Naive thymus-derived CD4-positive, alpha-beta T cell (primary cell): ENCODE data around the gene C19orf44. TPM values are rescaled to one million over a fixed set of nuclear protein-coding genes. Genes with fewer than 3 reads are reported as not detected.
"Not testable (repeated sequence)": the region's sequence is repeated elsewhere in the genome, so short reads cannot be mapped to it uniquely, and the experiment has no call there.

Experiments
- ATAC-seq: fragments of 150-1000 bp; cut with Tn5 transposase; 2 replicates; pipeline ENCODE4 v1.10.0; 2021; ENCODE audit warnings: mild to moderate bottlenecking, moderate library complexity
- CTCF ChIA-PET: fragments of 350-600 bp; sonication (Branson Sonifier 250); formaldehyde crosslinking; loops from one replicate; lab custom pipeline; 2021; ENCODE audit warnings: antibody characterized with exemption; lab: Charles Lee
- POLR2A ChIA-PET: fragments of 350-600 bp; sonication (Branson Sonifier 250); formaldehyde crosslinking; loops from one replicate; lab custom pipeline; 2021; ENCODE audit warnings: antibody characterized with exemption, inconsistent platforms; lab: Charles Lee
- DNase-seq, 9 donors: peaks; one replicate each; pipeline versions ENCODE4 v3.0.0 to v3.0.0-alpha.2; 2020 to 2022; ENCODE audit warnings: mixed read lengths in 1 of 9
- H3K27ac ChIP-seq: one replicate; pipeline ENCODE4 v1.7.0; 2013; ENCODE audit warnings: mild to moderate bottlenecking, low read depth, low read length, moderate library complexity
- H3K27me3 ChIP-seq, 2 donors: one replicate each; pipeline ENCODE4 v1.7.0; 2013; ENCODE audit warnings: low read length in 2 of 2, mild to moderate bottlenecking in 2 of 2, moderate library complexity in 2 of 2; ENCODE audit not compliant: control insufficient read depth in 2 of 2, insufficient read depth in 2 of 2
- H3K36me3 ChIP-seq, 3 experiments: 1 replicate in 2 of 3; 2 replicates in 1 of 3; pipeline ENCODE4 v1.7.0; 2013; ENCODE audit warnings: low read length in 3 of 3, mild to moderate bottlenecking in 3 of 3, moderate library complexity in 1 of 3; ENCODE audit not compliant: insufficient read depth in 3 of 3, control insufficient read depth in 2 of 3
- H3K4me1 ChIP-seq, 2 donors: one replicate each; pipeline ENCODE4 v1.7.0; 2013; ENCODE audit warnings: low read length in 2 of 2, mild to moderate bottlenecking in 2 of 2, moderate library complexity in 1 of 2; ENCODE audit not compliant: control insufficient read depth in 2 of 2, insufficient read depth in 2 of 2
- H3K4me3 ChIP-seq: 2 replicates; pipeline ENCODE4 v1.7.0; 2013; ENCODE audit warnings: mild to moderate bottlenecking, low read length
- H3K9me3 ChIP-seq, 3 experiments: 1 replicate in 2 of 3; 2 replicates in 1 of 3; pipeline ENCODE4 v1.7.0; 2013; ENCODE audit warnings: low read length in 3 of 3; ENCODE audit not compliant: control insufficient read depth in 2 of 3
- H3K27ac Mint-ChIP-seq, 9 donors: one replicate each; pipeline ENCODE4 v1.8.0; 2020 to 2022; ENCODE audit warnings: mixed read lengths in 9 of 9, mild to moderate bottlenecking in 8 of 9, moderate library complexity in 5 of 9, inconsistent platforms in 2 of 9
- H3K27me3 Mint-ChIP-seq, 5 donors: one replicate each; pipeline ENCODE4 v1.8.0; 2021 to 2022; ENCODE audit warnings: mixed read lengths in 5 of 5, mild to moderate bottlenecking in 1 of 5
- H3K36me3 Mint-ChIP-seq, 5 donors: one replicate each; pipeline ENCODE4 v1.8.0; 2020 to 2022; ENCODE audit warnings: mixed read lengths in 5 of 5, mild to moderate bottlenecking in 3 of 5, inconsistent platforms in 1 of 5
- H3K4me1 Mint-ChIP-seq, 7 donors: one replicate each; pipeline ENCODE4 v1.8.0; 2020 to 2022; ENCODE audit warnings: mixed read lengths in 7 of 7, mild to moderate bottlenecking in 3 of 7, inconsistent platforms in 1 of 7
- H3K4me3 Mint-ChIP-seq, 10 donors: one replicate each; pipeline ENCODE4 v1.8.0; 2020 to 2022; ENCODE audit warnings: mild to moderate bottlenecking in 10 of 10, mixed read lengths in 10 of 10, moderate library complexity in 6 of 10, inconsistent platforms in 2 of 10
- H3K9me3 Mint-ChIP-seq, 11 donors: one replicate each; pipeline ENCODE4 v1.8.0; 2020 to 2022; ENCODE audit warnings: mixed read lengths in 11 of 11, mild to moderate bottlenecking in 4 of 11, inconsistent platforms in 1 of 11, moderate library complexity in 1 of 11
- intact Hi-C, 2 donors: fragments of 100-400 bp; cut with micrococcal nuclease; formaldehyde crosslinking; loops; one replicate each; pipeline ENCODE4 v1.15.1; 2023
- polyA plus RNA-seq, 2 donors: library from polyadenylated mRNA; unstranded; fragments of 300-500 nt; fragmentation: Illumina TruSeq; gene quantifications; one replicate each; pipeline ENCODE4 v1.2.3, GENCODE V29; 2021
- total RNA-seq, 6 experiments: library from RNA in 5 of 6; stranded (reverse) in 5 of 6; gene quantifications; 1 replicate in 5 of 6; 2 replicates in 1 of 6; pipeline ENCODE4 v1.2.3 and lab custom pipeline; 2021 to 2026

Gene C19orf44
- total RNA-seq (1 to 10 TPM; 1.5 to 6.0 (median 3.4) TPM), polyA plus RNA-seq (1 to 10 TPM; 1.3 to 2.1 TPM), total RNA-seq (lab: John Stamatoyannopoulos, UW) (3.8 reads per million, percentile 19 among the genes with 10 or more reads in this experiment)

GRCh38 chr19:16495982-16496612 lies at the start of gene C19orf44, which contains the start of gene CALR3:
TSS of gene C19orf44 (plus strand) at chr19:16496394. CDS start at chr19:16500793, 4,399 bp downstream.
TSS of gene CALR3 (minus strand) at chr19:16496167. CDS start at chr19:16496129, 38 bp downstream.
- DNase-seq = peak; percentile 84 to 97 (median 96)
- no peaks in the 10 kb centered on the region for H3K27me3 Mint-ChIP-seq
- Histone ChIP-seq H3K4me3 (peak within 1 kb of the TSS; percentile 90), H3K36me3 (no peaks in the 10 kb centered on the region), H3K9me3 (no peaks in the 10 kb centered on the region), H3K27me3 (no peaks in the 10 kb centered on the region), H3K4me1 (peaks cover 0 to 4% of the 10 kb centered on the region in 2 donors), H3K27ac (peak within 1 kb of the TSS; percentile 72)
- POLR2A ChIA-PET = interaction anchor here (0.6 to 1.7 kb wide), 8 partner anchors 24 to 903 kb away, joined by 3 to 6 read pairs (median 3); no protein-coding TSS in a partner anchor
- CTCF ChIA-PET = interaction anchor here (0.6 kb wide), 1 partner anchor 418 kb away, joined by 5 read pairs; no protein-coding TSS in a partner anchor
- H3K36me3 Mint-ChIP-seq = peaks cover 0 to 4% (median 2%) of the 10 kb centered on the region in 5 donors
- H3K9me3 Mint-ChIP-seq = no peaks in the 10 kb centered on the region
- H3K27ac Mint-ChIP-seq = peak within 1 kb of the TSS; percentile 74 to 98 (median 87)
- intact Hi-C loops = loop anchor here (1.0 to 10.0 kb wide), 12 partner anchors 24 to 1117 kb away; partner anchors contain the start of genes CHERP (in 2 of the 2), DDA1 (in 2 of the 2), MED26 (in 2 of the 2) and MRPL34 (in 2 of the 2)
- peaks cover 10 to 23% (median 19%) of the 10 kb centered on the region in 7 donors for H3K4me1 Mint-ChIP-seq
- ATAC-seq = peak; percentile 99
- peak within 1 kb of the TSS; percentile 86 to 98 (median 94) for H3K4me3 Mint-ChIP-seq

DNA sequence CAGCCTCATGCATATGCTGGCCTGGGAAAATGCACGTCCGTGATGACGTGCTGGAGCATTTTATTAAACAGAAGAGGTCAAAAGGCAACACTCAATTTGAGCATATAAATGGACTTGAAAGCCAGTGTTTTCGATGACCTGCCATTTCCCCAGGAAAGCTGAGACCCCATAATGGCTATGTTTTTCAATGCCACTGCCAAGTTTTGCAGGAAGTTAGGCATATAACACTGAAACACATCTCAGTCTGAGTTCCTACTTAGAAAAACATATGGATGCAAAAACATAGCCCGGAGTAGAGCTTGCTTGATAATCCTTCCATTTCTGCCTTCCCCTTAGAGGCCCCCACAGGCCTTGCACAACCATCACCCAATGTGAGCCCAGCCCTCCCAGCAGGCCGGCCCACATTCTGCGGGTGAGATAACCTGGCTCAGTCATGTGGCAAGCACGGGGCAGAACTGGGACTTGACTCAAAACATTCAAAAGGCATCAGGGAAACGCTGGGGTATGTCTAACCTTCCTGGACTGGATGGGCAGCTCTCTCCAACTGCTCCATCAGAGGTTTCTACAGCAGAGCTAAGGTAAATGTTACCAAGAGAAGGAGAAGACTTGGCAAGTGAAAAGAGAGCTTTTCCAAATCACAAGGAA lies 49.3 kb upstream of the C19orf44 start:
- ChIA-PET POLR2A (interaction anchor here (0.6 kb wide), 1 partner anchor 203 kb away, joined by 3 read pairs; no protein-coding TSS in a partner anchor), CTCF (no interaction called here)
- H3K9me3 Mint-ChIP-seq = peaks cover 0 to 5% (median 0%) of the 10 kb centered on the region in 11 donors
- peak in 1 of 9 donors; percentile 26 for DNase-seq
- Histone ChIP-seq H3K27ac (no peak overlapping the region), H3K36me3 (peaks cover 0 to 2% (median 0%) of the 10 kb centered on the region in 3 experiments), H3K27me3 (no peaks in the 10 kb centered on the region), H3K9me3 (no peaks in the 10 kb centered on the region), H3K4me3 (no peak overlapping the region), H3K4me1 (peaks cover 8 to 30% of the 10 kb centered on the region in 2 donors)
- H3K4me3 Mint-ChIP-seq = peak overlapping the region in 5 of 10 donors; percentile 21 to 46 (median 44)
- peaks cover 4 to 22% (median 13%) of the 10 kb centered on the region in 5 donors for H3K36me3 Mint-ChIP-seq
- no peaks in the 10 kb centered on the region for H3K27me3 Mint-ChIP-seq
- ATAC-seq = peak; percentile 75
- intact Hi-C loops = no loop called here
- H3K4me1 Mint-ChIP-seq = peaks cover 40 to 78% (median 60%) of the 10 kb centered on the region in 7 donors
- H3K27ac Mint-ChIP-seq = peak overlapping the region; percentile 18 to 90 (median 71)

- not testable (repeated sequence) for H3K27me3 Mint-ChIP-seq, H3K27me3 ChIP-seq, H3K4me3 ChIP-seq, H3K9me3 Mint-ChIP-seq, H3K36me3 ChIP-seq, H3K9me3 ChIP-seq, H3K27ac ChIP-seq, DNase-seq, ATAC-seq
- peak overlapping the region in 6 of 9 donors; percentile 59 to 81 (median 67) for H3K27ac Mint-ChIP-seq
- H3K4me3 Mint-ChIP-seq = peak overlapping the region in 6 of 10 donors; percentile 0 to 40 (median 25)
- CTCF ChIA-PET = interaction anchor here (0.7 kb wide), 1 partner anchor 407 kb away, joined by 3 read pairs; no protein-coding TSS in a partner anchor
- POLR2A ChIA-PET = interaction anchor here (0.5 to 0.7 kb wide), 2 partner anchors 57 to 264 kb away, joined by 3 to 4 read pairs; partner anchors contain the start of gene FAM32A
- intact Hi-C loops = loop anchor here in 1 of 2 donors (2.0 kb wide), 1 partner anchor 46 kb away; no protein-coding TSS in a partner anchor
- H3K36me3 Mint-ChIP-seq = peaks cover 4 to 19% (median 13%) of the 10 kb centered on the region in 5 donors
- H3K4me1 ChIP-seq = peaks cover 8 to 30% of the 10 kb centered on the region in 2 donors
- H3K4me1 Mint-ChIP-seq = peaks cover 40 to 68% (median 62%) of the 10 kb centered on the region in 7 donors
These were observed 47.3 kb upstream of the C19orf44 start for GRCh38 chr19:16448872-16449271.

DNA sequence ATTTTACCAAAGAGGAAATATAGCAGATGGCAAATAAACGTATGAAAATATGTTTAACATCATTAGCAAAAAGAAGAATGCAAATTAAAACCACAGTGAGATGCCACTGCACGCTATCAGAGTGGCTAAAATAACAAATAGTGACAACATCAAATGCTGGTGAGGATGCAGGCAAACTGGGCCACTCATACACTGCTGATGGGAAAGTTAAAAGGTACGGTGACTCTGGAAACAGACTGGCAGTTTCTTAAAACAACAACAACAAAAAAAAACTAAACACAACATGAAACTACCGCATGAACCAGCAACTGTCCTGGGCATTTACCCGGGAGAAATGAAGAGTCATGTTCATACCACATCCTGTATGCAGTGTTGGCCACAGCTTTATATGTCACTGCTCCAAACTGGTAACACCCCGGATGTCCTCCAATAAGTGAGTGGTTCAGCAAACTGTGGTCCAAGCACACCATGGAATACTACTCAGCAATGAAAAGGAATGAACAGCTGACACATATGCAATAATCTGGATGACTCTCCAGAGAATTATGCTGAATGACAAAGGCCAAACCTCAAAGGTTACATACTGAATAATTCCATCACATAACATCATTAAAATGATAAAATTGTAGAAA lies 46.7 kb upstream of the C19orf44 start:
- ATAC-seq (peak; percentile 88), DNase-seq (peak in 1 of 9 donors; percentile 9)
- H3K4me3 Mint-ChIP-seq = peak overlapping the region in 6 of 10 donors; percentile 0 to 40 (median 25)
- no peaks in the 10 kb centered on the region for H3K36me3 ChIP-seq
- no peaks in the 10 kb centered on the region for H3K9me3 ChIP-seq
- H3K9me3 Mint-ChIP-seq = peaks cover 0 to 5% (median 0%) of the 10 kb centered on the region in 11 donors
- intact Hi-C loops = loop anchor here in 1 of 2 donors (2.0 kb wide), 1 partner anchor 45 kb away; no protein-coding TSS in a partner anchor
- no peaks in the 10 kb centered on the region for H3K27me3 ChIP-seq
- H3K4me1 Mint-ChIP-seq = peaks cover 35 to 68% (median 62%) of the 10 kb centered on the region in 7 donors
- CTCF ChIA-PET = interaction anchor here (0.7 kb wide), 1 partner anchor 408 kb away, joined by 3 read pairs; no protein-coding TSS in a partner anchor
- H3K36me3 Mint-ChIP-seq = peaks cover 4 to 18% (median 13%) of the 10 kb centered on the region in 5 donors
- no peak overlapping the region for H3K27ac ChIP-seq
- POLR2A ChIA-PET = interaction anchor here (0.5 kb wide), 1 partner anchor 57 kb away, joined by 3 read pairs; no protein-coding TSS in a partner anchor
- no peak overlapping the region for H3K4me3 ChIP-seq
- peak overlapping the region in 7 of 9 donors; percentile 23 to 81 (median 66) for H3K27ac Mint-ChIP-seq
- no peaks in the 10 kb centered on the region for H3K27me3 Mint-ChIP-seq
- peaks cover 8 to 30% of the 10 kb centered on the region in 2 donors for H3K4me1 ChIP-seq

- no peak overlapping the region for H3K4me3 Mint-ChIP-seq
- Histone ChIP-seq H3K27me3 (no peaks in the 10 kb centered on the region), H3K9me3 (no peaks in the 10 kb centered on the region), H3K4me1 (peaks cover 11 to 18% of the 10 kb centered on the region in 2 donors), H3K4me3 (no peak overlapping the region), H3K36me3 (no peaks in the 10 kb centered on the region), H3K27ac (no peak overlapping the region)
- ChIA-PET POLR2A (no interaction called here), CTCF (no interaction called here)
- intact Hi-C loops = no loop called here
- no peaks in the 10 kb centered on the region for H3K27me3 Mint-ChIP-seq
- DNase-seq (no peak), ATAC-seq (no peak)
- H3K9me3 Mint-ChIP-seq = peaks cover 0 to 5% (median 0%) of the 10 kb centered on the region in 11 donors
- H3K27ac Mint-ChIP-seq = no peak overlapping the region
- peaks cover 33 to 60% (median 49%) of the 10 kb centered on the region in 7 donors for H3K4me1 Mint-ChIP-seq
- H3K36me3 Mint-ChIP-seq = peaks cover 4 to 24% (median 13%) of the 10 kb centered on the region in 5 donors
These were observed 43.9 kb upstream of the C19orf44 start for GRCh38 chr19:16452325-16452724.
